Stomach (tissue), 9 donors: ENCODE results near the gene CCDC106. TPM values are rescaled to one million over a fixed set of nuclear protein-coding genes. Genes with fewer than 3 reads are reported as not detected.

Experiments
- DNase-seq, 2 donors: peaks; one replicate each; pipeline versions ENCODE4 v3.0.0 to v3.0.0-alpha.2; 2013 to 2019
- H3K27ac ChIP-seq, 5 donors: fragments of 200-600 bp in 4 of 5; sonication (generic) in 4 of 5; one replicate each; pipeline ENCODE4 v1.5.1; 2013 to 2019; ENCODE audit warnings: mild to moderate bottlenecking in 1 of 5, moderate library complexity in 1 of 5
- H3K27me3 ChIP-seq, 3 donors: fragments of 200-600 bp; sonication (generic); one replicate each; pipeline ENCODE4 v1.5.1; 2017 to 2019; ENCODE audit warnings: mixed run types in 1 of 3
- H3K36me3 ChIP-seq, 4 donors: fragments of 200-600 bp; sonication (generic); 1 replicate in 3 of 4; 2 replicates in 1 of 4; pipeline ENCODE4 v1.5.1; 2016 to 2019
- H3K4me1 ChIP-seq, 4 donors: fragments of 200-600 bp; sonication (generic); one replicate each; pipeline ENCODE4 v1.5.1; 2016 to 2019
- H3K4me3 ChIP-seq, 4 donors: fragments of 200-600 bp; sonication (generic) in 3 of 4; one replicate each; pipeline ENCODE4 v1.5.1; 2016 to 2019; ENCODE audit warnings: mild to moderate bottlenecking in 1 of 4
- H3K9me3 ChIP-seq, 4 donors: fragments of 200-600 bp; sonication (generic); one replicate each; pipeline ENCODE4 v1.5.1; 2016 to 2019
- EP300 ChIP-seq: sonication (generic); formaldehyde crosslinking; IDR thresholded peaks from one replicate; pipeline ENCODE4 v1.6.1; 2017; ENCODE audit warnings: antibody characterized with exemption
- POLR2A ChIP-seq, 4 donors: fragments of 450-650 bp; IDR thresholded peaks; one replicate each; pipeline ENCODE4 v1.6.1; 2016; ENCODE audit warnings: antibody characterized with exemption in 4 of 4, control low read depth in 2 of 4, mild to moderate bottlenecking in 1 of 4, moderate library complexity in 1 of 4
- POLR2AphosphoS5 ChIP-seq, 3 donors: sonication (generic); formaldehyde crosslinking; IDR thresholded peaks; one replicate each; pipeline ENCODE4 v1.6.1; 2016; ENCODE audit warnings: antibody characterized with exemption in 3 of 3
- WGBS, 5 donors: extraction: QIAGEN DNeasy Blood & Tissue Kit in 3 of 5; methylation state at CpG; one replicate each; pipeline versions ENCODE4 v1.1.5 to v1.1.7; 2013 to 2018; 5-methylcytosine and 5-hydroxymethylcytosine counted together
- intact Hi-C: fragments of 100-400 bp; cut with DNase I; formaldehyde crosslinking; loops from one replicate; pipeline ENCODE4 v1.15.1; 2023; ENCODE audit warnings: low total_unique reads
- polyA plus RNA-seq, 3 donors: library from polyadenylated mRNA; stranded (reverse); fragments of 200-250 nt; gene quantifications; one replicate each; pipeline ENCODE4 v1.2.3, GENCODE V29; 2013
- total RNA-seq, 5 donors: library from RNA; depleted of rRNA; stranded (reverse); fragments of >200 nt; gene quantifications; one replicate each; pipeline versions ENCODE4 v1.1.0 to v1.2.3, GENCODE V29; 2014 to 2016
- TF ChIP-seq, protein P1 (sequence below), 7 experiments: fragments of 450-650 bp in 4 of 7; fragments of 200-600 bp in 3 of 7; sonication (generic) in 3 of 7; IDR thresholded peaks; one replicate each; pipeline ENCODE4 v1.5.1; 2016 to 2019; ENCODE audit warnings: antibody characterized with exemption in 7 of 7, control low read depth in 2 of 7, mild to moderate bottlenecking in 1 of 7
- donor health status: healthy with polysubstance abuse.
- donor health status: Bipolar disorder and iron deficiency.
- donor health status: healthy.

Gene CCDC106
- total and polyA plus RNA-seq, 8 donors, result 3.5 to 25.5 (median 13.7) TPM

DNA sequence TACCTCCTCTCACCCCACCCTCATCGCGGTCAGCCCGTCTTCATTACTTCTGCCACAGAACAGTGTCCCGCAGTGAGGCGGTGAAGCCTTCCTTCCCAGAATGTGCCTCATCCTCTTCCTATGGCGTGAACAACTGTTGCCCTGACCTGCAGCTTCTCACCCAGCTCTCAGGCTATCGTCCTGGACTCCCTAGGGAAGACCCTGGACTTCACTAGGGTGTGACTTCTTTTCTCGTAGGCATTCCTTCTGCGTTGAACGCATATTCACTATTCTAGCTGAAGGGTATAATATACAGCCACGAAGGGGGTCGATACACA, 41.6 kb upstream of the CCDC106 start:
- DNase-seq, result no peak
- intact Hi-C loops, result no loop called here

DNA sequence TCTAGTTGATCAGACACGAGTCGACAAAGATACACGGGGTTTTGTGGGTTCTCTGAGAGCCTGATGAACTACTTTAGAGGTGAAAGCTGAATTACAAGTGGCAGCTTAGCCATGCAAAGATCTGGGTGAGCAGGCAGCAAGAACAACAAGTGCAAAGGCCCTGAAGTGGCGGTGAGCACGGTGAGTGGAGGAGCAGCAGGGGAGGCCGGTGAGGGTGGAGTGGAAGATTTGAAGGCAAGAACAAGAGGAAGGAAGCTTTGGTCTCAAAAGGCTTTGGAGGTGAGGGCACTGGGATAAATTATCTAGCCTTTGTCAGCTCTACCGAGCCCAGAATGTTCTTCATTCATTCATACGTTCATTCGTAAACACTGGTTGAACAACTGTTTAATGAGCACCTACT, 41.2 kb upstream of the CCDC106 start:
- no peak for TF ChIP-seq POLR2A (IDR thresholded peaks at IDR 0.05)
- no peak for TF ChIP-seq POLR2AphosphoS5 (IDR thresholded peaks at IDR 0.05)
- no peak for TF ChIP-seq EP300
- TF ChIP-seq, protein P1, sequence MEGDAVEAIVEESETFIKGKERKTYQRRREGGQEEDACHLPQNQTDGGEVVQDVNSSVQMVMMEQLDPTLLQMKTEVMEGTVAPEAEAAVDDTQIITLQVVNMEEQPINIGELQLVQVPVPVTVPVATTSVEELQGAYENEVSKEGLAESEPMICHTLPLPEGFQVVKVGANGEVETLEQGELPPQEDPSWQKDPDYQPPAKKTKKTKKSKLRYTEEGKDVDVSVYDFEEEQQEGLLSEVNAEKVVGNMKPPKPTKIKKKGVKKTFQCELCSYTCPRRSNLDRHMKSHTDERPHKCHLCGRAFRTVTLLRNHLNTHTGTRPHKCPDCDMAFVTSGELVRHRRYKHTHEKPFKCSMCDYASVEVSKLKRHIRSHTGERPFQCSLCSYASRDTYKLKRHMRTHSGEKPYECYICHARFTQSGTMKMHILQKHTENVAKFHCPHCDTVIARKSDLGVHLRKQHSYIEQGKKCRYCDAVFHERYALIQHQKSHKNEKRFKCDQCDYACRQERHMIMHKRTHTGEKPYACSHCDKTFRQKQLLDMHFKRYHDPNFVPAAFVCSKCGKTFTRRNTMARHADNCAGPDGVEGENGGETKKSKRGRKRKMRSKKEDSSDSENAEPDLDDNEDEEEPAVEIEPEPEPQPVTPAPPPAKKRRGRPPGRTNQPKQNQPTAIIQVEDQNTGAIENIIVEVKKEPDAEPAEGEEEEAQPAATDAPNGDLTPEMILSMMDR (IDR thresholded peaks at IDR 0.05), result no peak
- 65 to 72% (median 70%) methylated on average over 9 of the region's 9 CpGs for WGBS, 5 donors
- Histone ChIP-seq H3K36me3 (peaks cover 0 to 46% (median 35%) of the 10 kb centered on the region in 4 donors), H3K4me3 (peak overlapping the region; percentile 79 to 98 (median 83)), H3K27ac (peak overlapping the region in 3 of 5 donors; percentile 94 to 98 (median 97)), H3K4me1 (peaks cover 25 to 87% (median 58%) of the 10 kb centered on the region in 4 donors), H3K9me3 (no peaks in the 10 kb centered on the region), H3K27me3 (no peaks in the 10 kb centered on the region)
- DNase-seq, result no peak
- intact Hi-C loops, result no loop called here

More for the DNA sequence above, 41.6 kb upstream of the CCDC106 start:
- no peaks in the 10 kb centered on the region for H3K9me3 ChIP-seq
- peaks cover 23 to 87% (median 59%) of the 10 kb centered on the region in 4 donors for H3K4me1 ChIP-seq
- TF ChIP-seq, protein P1 (IDR thresholded peaks at IDR 0.05), result no peak
- TF ChIP-seq POLR2A (IDR thresholded peaks at IDR 0.05), result no peak
- no peak for TF ChIP-seq EP300
- TF ChIP-seq POLR2AphosphoS5 (IDR thresholded peaks at IDR 0.05), result no peak
- peak overlapping the region; percentile 25 to 98 (median 96) for H3K27ac ChIP-seq
- WGBS, 5 donors, result 20 to 23% (median 21%) methylated on average over 12 of the region's 12 CpGs
- no peaks in the 10 kb centered on the region for H3K27me3 ChIP-seq
- peak overlapping the region; percentile 79 to 98 (median 83) for H3K4me3 ChIP-seq
- peaks cover 0 to 46% (median 35%) of the 10 kb centered on the region in 4 donors for H3K36me3 ChIP-seq

DNA sequence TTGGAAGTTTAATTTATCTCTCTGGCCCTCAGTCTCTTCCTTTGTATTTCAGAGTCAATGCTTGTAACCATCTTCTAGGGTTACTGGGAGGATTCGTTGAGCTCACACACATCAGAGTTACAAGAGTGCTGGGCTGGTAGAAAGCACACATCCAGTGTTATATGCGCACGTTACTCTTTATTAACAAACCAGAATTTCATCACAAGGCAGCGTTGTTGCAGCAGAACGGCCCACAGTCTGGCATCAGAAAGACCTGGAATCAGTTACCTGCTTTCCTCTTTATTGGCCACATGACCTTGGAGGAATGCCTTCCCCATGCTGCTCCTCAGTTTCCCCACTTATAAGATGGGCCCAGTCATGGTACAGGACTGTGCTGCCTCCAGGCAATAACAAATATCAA, 38.7 kb upstream of the CCDC106 start:
- intact Hi-C loops, result no loop called here
- no peaks in the 10 kb centered on the region for H3K27me3 ChIP-seq
- DNase-seq, result no peak
- peaks cover 0 to 48% (median 37%) of the 10 kb centered on the region in 4 donors for H3K36me3 ChIP-seq
- H3K4me1 ChIP-seq, result peaks cover 17 to 78% (median 36%) of the 10 kb centered on the region in 4 donors
- no peaks in the 10 kb centered on the region for H3K9me3 ChIP-seq
- no peak overlapping the region for H3K4me3 ChIP-seq
- 87 to 96% (median 95%) methylated on average over 5 of the region's 5 CpGs for WGBS, 5 donors
- TF ChIP-seq POLR2A (IDR thresholded peaks at IDR 0.05), result no peak
- TF ChIP-seq POLR2AphosphoS5 (IDR thresholded peaks at IDR 0.05), result no peak
- TF ChIP-seq, protein P1 (IDR thresholded peaks at IDR 0.05), result no peak
- no peak for TF ChIP-seq EP300
- H3K27ac ChIP-seq, result no peak overlapping the region

DNA sequence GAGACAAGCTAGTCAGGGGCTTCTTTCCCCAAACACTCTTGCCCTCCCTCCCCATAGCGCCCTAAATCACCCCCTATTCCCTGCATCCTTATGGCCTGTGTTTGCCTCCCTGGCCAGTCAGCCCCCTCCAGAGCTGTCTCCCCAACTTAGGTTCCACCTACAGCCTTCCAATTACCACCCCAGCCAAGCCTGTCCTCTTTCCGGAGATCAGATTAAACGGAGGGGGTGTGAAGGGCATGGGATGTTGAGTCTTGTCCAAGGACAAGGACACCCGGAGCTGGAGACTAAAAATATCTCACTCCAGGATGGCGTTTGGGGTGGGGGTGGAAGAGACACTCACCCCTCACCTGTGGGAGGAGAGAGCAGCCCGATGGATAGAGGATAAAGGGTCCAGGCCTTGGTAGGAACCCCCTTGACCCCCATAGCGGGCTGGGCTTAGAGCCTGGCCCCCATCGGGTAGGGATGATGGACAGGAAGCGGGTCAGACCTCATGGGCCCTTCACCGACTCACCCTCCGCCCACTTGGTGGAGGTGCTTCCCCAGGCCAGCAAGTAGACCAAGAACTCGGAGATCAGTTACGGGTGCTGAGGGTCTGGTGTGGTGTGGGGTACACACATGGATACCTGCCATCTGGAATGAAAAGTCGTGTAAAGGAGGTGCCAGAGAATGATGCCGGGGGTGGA, 36.6 kb upstream of the CCDC106 start:
- Histone ChIP-seq H3K9me3 (no peaks in the 10 kb centered on the region), H3K27me3 (no peaks in the 10 kb centered on the region), H3K4me3 (no peak overlapping the region), H3K4me1 (peaks cover 5 to 65% (median 25%) of the 10 kb centered on the region in 4 donors), H3K36me3 (peaks cover 13 to 69% (median 58%) of the 10 kb centered on the region in 4 donors), H3K27ac (no peak overlapping the region)
- no peak for TF ChIP-seq POLR2A (IDR thresholded peaks at IDR 0.05)
- TF ChIP-seq POLR2AphosphoS5 (IDR thresholded peaks at IDR 0.05), result no peak
- TF ChIP-seq EP300, result no peak
- TF ChIP-seq, protein P1 (IDR thresholded peaks at IDR 0.05), result no peak
- WGBS, 5 donors, result 72 to 79% (median 77%) methylated on average over 14 to 15 of the region's 15 CpGs
- intact Hi-C loops, result loop anchor here (5.0 kb wide), 1 partner anchor 99 kb away; no protein-coding TSS in a partner anchor
- no peak for DNase-seq
